ENCODE data around the gene GATM. TPM values are rescaled to one million over a fixed set of nuclear protein-coding genes. Genes with fewer than 3 reads are reported as not detected.

The GATM gene
- total and polyA plus RNA-seq, 2 experiments from 2014 or later: 87.6 to 268 TPM

- H2AFZ ChIP-seq: no peak overlapping the region
- H3K4me2 ChIP-seq: no peak overlapping the region
- H3K4me1 ChIP-seq (ENCODE audit: insufficient read depth): peaks cover 9% of the 10 kb centered on the region
- no peak overlapping the region for H3K4me3 ChIP-seq
- no peaks in the 10 kb centered on the region for H3K9me2 ChIP-seq (replicated peaks; ENCODE audit: insufficient read depth)
- DNase-seq (ENCODE audit: low spot score): no peak
- no peaks in the 10 kb centered on the region for H3K9me3 ChIP-seq (ENCODE audit: low read depth)
- H3K36me3 ChIP-seq (replicated peaks; ENCODE audit: insufficient read depth, low read depth): no peaks in the 10 kb centered on the region
- H3K79me2 ChIP-seq: peaks cover 22% of the 10 kb centered on the region
- TF ChIP-seq EZH2phosphoT487 (IDR thresholded peaks at IDR 0.05; ENCODE audit: low read depth, severe bottlenecking, unreplicated experiment) (no peak), EZH2 (IDR thresholded peaks at IDR 0.05; ENCODE audit: borderline replicate concordance) (no peak), CTCF (IDR thresholded peaks at IDR 0.05; ENCODE audit: poor library complexity) (no peak)
- no peak overlapping the region for H3K27ac ChIP-seq
- whole genome bisulfite sequencing (ENCODE audit: low lambda C conversion rate, missing lambda C conversion rate): 89% methylated on average over 5 of the region's 5 CpGs
- H3K27me3 ChIP-seq: no peaks in the 10 kb centered on the region
- peaks cover 9% of the 10 kb centered on the region for H4K20me1 ChIP-seq (ENCODE audit: insufficient read depth, poor library complexity, severe bottlenecking)
Observed at GRCh38 chr15:45409596-45409995, 31.3 kb upstream of the GATM start.

- Histone ChIP-seq H3K4me1 (ENCODE audit: insufficient read depth) (peaks cover 20% of the 10 kb centered on the region), H3K4me2 (no peak overlapping the region), H3K36me3 (replicated peaks; ENCODE audit: insufficient read depth, low read depth) (no peaks in the 10 kb centered on the region), H3K79me2 (peaks cover 40% of the 10 kb centered on the region), H3K27me3 (no peaks in the 10 kb centered on the region), H3K27ac (no peak overlapping the region), H4K20me1 (ENCODE audit: insufficient read depth, poor library complexity, severe bottlenecking) (peaks cover 21% of the 10 kb centered on the region), H3K4me3 (no peak overlapping the region), H2AFZ (no peak overlapping the region), H3K9me2 (replicated peaks; ENCODE audit: insufficient read depth) (no peaks in the 10 kb centered on the region), H3K9me3 (ENCODE audit: low read depth) (no peaks in the 10 kb centered on the region)
- 96% methylated on average over 1 of the region's 1 CpG for WGBS (ENCODE audit: low lambda C conversion rate, missing lambda C conversion rate)
- TF ChIP-seq EZH2 (IDR thresholded peaks at IDR 0.05; ENCODE audit: borderline replicate concordance) (no peak), CTCF (IDR thresholded peaks at IDR 0.05; ENCODE audit: poor library complexity) (no peak), EZH2phosphoT487 (IDR thresholded peaks at IDR 0.05; ENCODE audit: low read depth, severe bottlenecking, unreplicated experiment) (no peak)
- DNase-seq (ENCODE audit: low spot score): no peak
Observed at GRCh38 chr15:45407786-45408185, 29.4 kb upstream of the GATM start.

- TF ChIP-seq EZH2 (IDR thresholded peaks at IDR 0.05; ENCODE audit: borderline replicate concordance): no peak
- no peak for TF ChIP-seq EZH2phosphoT487 (IDR thresholded peaks at IDR 0.05; ENCODE audit: low read depth, severe bottlenecking, unreplicated experiment)
- no peak for TF ChIP-seq CTCF (IDR thresholded peaks at IDR 0.05; ENCODE audit: poor library complexity)
- H3K36me3 ChIP-seq (replicated peaks; ENCODE audit: insufficient read depth, low read depth): no peaks in the 10 kb centered on the region
- H3K27me3 ChIP-seq: no peaks in the 10 kb centered on the region
- H3K79me2 ChIP-seq: peaks cover 50% of the 10 kb centered on the region
- H3K4me3 ChIP-seq: peak overlapping the region; percentile 86
- H3K27ac ChIP-seq: peak overlapping the region; percentile 96
- peaks cover 20% of the 10 kb centered on the region for H3K4me1 ChIP-seq (ENCODE audit: insufficient read depth)
- H3K9me3 ChIP-seq (ENCODE audit: low read depth): no peaks in the 10 kb centered on the region
- H3K9me2 ChIP-seq (replicated peaks; ENCODE audit: insufficient read depth): no peaks in the 10 kb centered on the region
- H2AFZ ChIP-seq: peak overlapping the region; percentile 94
- peak; percentile 66 for DNase-seq (ENCODE audit: low spot score)
- H4K20me1 ChIP-seq (ENCODE audit: insufficient read depth, poor library complexity, severe bottlenecking): peaks cover 21% of the 10 kb centered on the region
- peak overlapping the region; percentile 91 for H3K4me2 ChIP-seq
- 1% methylated on average over 74 of the region's 79 CpGs for WGBS (ENCODE audit: low lambda C conversion rate, missing lambda C conversion rate)
Observed at GRCh38 chr15:45402955-45403877, 24.9 kb upstream of the GATM start.
